ENCODE data around the gene COPZ2.
A peak's percentile ranks its signal among the peaks of the same experiment; 100 is the strongest.
"Not testable (repeated sequence)": the region's sequence is repeated elsewhere in the genome, so short reads cannot be mapped to it uniquely, and the experiment has no call there.

The COPZ2 gene

DNA sequence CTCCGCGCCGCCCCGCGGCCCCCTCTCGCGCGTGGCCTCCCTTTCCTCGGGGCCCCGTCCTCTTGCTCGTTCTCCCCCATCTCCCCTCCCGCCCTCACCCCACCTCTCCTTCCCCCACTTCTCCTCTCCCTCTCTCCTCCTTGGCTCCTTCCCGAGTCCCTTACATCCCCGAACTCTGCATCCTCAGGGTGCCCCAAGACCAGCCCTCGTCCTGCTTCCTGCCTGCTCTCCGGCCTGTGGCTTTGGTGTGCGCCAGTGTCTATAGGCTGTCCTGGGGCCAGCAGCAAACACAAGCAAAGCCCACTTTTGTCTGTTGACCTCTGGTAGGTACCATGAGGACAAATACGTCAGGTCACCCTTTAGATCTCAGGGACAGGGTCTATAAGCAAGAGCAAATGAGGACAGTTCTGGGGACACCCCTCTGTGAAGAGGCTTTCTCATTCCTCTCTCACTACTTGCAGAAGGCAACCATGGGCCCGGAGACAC lies 284 bp upstream of the COPZ2 start:
- no peak overlapping the region for H3K4me3 ChIP-seq (ENCODE audit: low read depth, low read length, poor library complexity, severe bottlenecking)
- no peak overlapping the region; the same call in 1 of the 2 replicates for H3K4me2 ChIP-seq (ENCODE audit: low read length)
- H4K20me1 ChIP-seq (ENCODE audit: insufficient read depth, low read length), result no peaks in the 10 kb centered on the region
- H3K36me3 ChIP-seq (ENCODE audit: insufficient read depth, low read length), result no peaks in the 10 kb centered on the region
- peaks cover 9% of the 10 kb centered on the region for H3K4me1 ChIP-seq (ENCODE audit: insufficient read depth, low read length, severe bottlenecking)
- H3K27me3 ChIP-seq (ENCODE audit: insufficient read depth, low read length), result peaks cover 3% of the 10 kb centered on the region; the same call in 1 of the 2 replicates
- no peak overlapping the region for H3K27ac ChIP-seq (ENCODE audit: low read depth, low read length, poor library complexity, severe bottlenecking)
- no peak overlapping the region for H3K9ac ChIP-seq (ENCODE audit: low read length)
- no peaks in the 10 kb centered on the region for H3K79me2 ChIP-seq (ENCODE audit: insufficient read depth, low read length)
- no peaks in the 10 kb centered on the region for H3K9me2 ChIP-seq (ENCODE audit: low read depth, low read length)
- no peak overlapping the region for H2AFZ ChIP-seq (ENCODE audit: low read length)
- no peaks in the 10 kb centered on the region for H3K9me3 ChIP-seq (ENCODE audit: low read length)
- no peak for TF ChIP-seq EZH2 (IDR thresholded peaks at IDR 0.05; ENCODE audit: borderline replicate concordance, low read length)
- TF ChIP-seq, protein P1, sequence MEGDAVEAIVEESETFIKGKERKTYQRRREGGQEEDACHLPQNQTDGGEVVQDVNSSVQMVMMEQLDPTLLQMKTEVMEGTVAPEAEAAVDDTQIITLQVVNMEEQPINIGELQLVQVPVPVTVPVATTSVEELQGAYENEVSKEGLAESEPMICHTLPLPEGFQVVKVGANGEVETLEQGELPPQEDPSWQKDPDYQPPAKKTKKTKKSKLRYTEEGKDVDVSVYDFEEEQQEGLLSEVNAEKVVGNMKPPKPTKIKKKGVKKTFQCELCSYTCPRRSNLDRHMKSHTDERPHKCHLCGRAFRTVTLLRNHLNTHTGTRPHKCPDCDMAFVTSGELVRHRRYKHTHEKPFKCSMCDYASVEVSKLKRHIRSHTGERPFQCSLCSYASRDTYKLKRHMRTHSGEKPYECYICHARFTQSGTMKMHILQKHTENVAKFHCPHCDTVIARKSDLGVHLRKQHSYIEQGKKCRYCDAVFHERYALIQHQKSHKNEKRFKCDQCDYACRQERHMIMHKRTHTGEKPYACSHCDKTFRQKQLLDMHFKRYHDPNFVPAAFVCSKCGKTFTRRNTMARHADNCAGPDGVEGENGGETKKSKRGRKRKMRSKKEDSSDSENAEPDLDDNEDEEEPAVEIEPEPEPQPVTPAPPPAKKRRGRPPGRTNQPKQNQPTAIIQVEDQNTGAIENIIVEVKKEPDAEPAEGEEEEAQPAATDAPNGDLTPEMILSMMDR (IDR thresholded peaks at IDR 0.05; ENCODE audit: low read length), result no peak
- no peaks in the 10 kb centered on the region for H3F3A ChIP-seq (ENCODE audit: insufficient read depth, low read length)

DNA sequence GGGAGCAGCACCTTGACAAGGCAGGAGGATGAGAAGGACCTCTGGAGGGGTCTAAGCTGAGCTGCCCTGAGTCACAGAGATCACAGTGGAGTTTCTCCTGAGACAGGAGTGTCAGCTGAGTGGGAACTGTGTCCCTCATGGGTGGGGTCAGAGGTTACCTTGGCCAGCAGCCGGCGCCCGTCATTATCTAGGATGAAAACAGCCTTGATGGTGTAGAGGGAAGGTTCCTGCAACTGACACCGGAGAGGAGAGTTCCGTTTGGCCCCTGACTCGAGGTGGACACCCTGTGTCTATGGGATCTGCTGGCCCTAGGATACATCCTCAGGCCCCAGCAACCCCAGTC lies 933 bp downstream of the COPZ2 start:
- H3K27me3 ChIP-seq (ENCODE audit: insufficient read depth, low read length), result peaks cover 10% of the 10 kb centered on the region
- peak overlapping the region; percentile 58 for H3K4me3 ChIP-seq (ENCODE audit: low read depth, low read length, poor library complexity, severe bottlenecking)
- H3K9me2 ChIP-seq (ENCODE audit: low read depth, low read length), result no peaks in the 10 kb centered on the region
- no peaks in the 10 kb centered on the region for H3K36me3 ChIP-seq (ENCODE audit: insufficient read depth, low read length)
- no peak overlapping the region for H3K27ac ChIP-seq (ENCODE audit: low read depth, low read length, poor library complexity, severe bottlenecking)
- peaks cover 9% of the 10 kb centered on the region for H3K4me1 ChIP-seq (ENCODE audit: insufficient read depth, low read length, severe bottlenecking)
- no peak overlapping the region for H2AFZ ChIP-seq (ENCODE audit: low read length)
- no peaks in the 10 kb centered on the region for H3K79me2 ChIP-seq (ENCODE audit: insufficient read depth, low read length)
- no peak for TF ChIP-seq EZH2 (IDR thresholded peaks at IDR 0.05; ENCODE audit: borderline replicate concordance, low read length)
- TF ChIP-seq, protein P1 (IDR thresholded peaks at IDR 0.05; ENCODE audit: low read length), result no peak
- peak overlapping the region; percentile 87 for H3K4me2 ChIP-seq (ENCODE audit: low read length)
- no peaks in the 10 kb centered on the region for H3K9me3 ChIP-seq (ENCODE audit: low read length)
- no peaks in the 10 kb centered on the region for H3F3A ChIP-seq (ENCODE audit: insufficient read depth, low read length)
- H3K9ac ChIP-seq (ENCODE audit: low read length), result no peak overlapping the region
- H4K20me1 ChIP-seq (ENCODE audit: insufficient read depth, low read length), result no peaks in the 10 kb centered on the region

DNA sequence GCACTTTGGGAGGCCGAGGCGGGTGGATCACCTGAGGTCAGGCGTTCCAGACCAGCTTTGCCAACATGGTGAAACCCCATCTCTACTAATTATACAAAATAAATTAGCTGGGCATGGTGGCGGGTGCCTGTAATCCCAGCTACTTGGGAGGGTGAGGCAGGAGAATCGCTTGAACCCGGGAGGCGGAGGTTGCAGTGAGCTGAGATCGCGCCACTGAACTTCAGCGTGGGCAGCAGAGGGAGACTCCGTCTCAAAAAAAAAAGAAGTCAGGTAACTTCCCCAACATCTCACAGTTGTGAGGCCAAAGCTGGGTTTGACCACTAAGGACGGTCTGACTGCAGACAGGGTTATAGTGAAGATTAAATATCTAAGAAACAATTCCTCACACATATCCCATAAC lies 2.9 kb downstream of the COPZ2 start:
- H3K27me3 ChIP-seq (ENCODE audit: insufficient read depth, low read length); H3K4me3 ChIP-seq (ENCODE audit: low read depth, low read length, poor library complexity, severe bottlenecking); H3K79me2 ChIP-seq (ENCODE audit: insufficient read depth, low read length); H3K9me3 ChIP-seq (ENCODE audit: low read length); H2AFZ ChIP-seq (ENCODE audit: low read length); H3F3A ChIP-seq (ENCODE audit: insufficient read depth, low read length); H3K27ac ChIP-seq (ENCODE audit: low read depth, low read length, poor library complexity, severe bottlenecking); H3K9me2 ChIP-seq (ENCODE audit: low read depth, low read length); H4K20me1 ChIP-seq (ENCODE audit: insufficient read depth, low read length); H3K36me3 ChIP-seq (ENCODE audit: insufficient read depth, low read length); H3K9ac ChIP-seq (ENCODE audit: low read length); H3K4me1 ChIP-seq (ENCODE audit: insufficient read depth, low read length, severe bottlenecking); H3K4me2 ChIP-seq (ENCODE audit: low read length): not testable (repeated sequence)

DNA sequence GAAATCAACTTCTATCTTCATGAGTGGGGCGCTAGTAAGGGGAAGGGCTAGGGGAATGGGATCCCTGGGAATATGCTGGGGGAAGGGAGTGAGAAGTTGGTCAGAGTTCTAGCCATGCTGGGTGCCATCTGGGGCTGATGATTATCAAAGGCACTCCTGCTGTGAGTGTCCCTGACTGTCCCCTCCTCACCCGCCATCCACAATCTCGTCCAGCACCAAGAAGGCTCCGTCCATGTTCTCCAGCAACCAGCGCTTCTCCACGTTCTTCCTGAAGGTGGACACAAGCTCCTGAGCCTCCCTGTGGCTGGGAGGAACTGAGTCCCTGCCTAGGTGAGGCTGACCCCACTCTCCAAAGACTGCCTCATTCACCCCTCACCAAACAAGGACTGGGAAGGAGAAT lies 5.6 kb downstream of the COPZ2 start:
- no peak overlapping the region for H3K4me2 ChIP-seq (ENCODE audit: low read length)
- no peak for TF ChIP-seq EZH2 (IDR thresholded peaks at IDR 0.05; ENCODE audit: borderline replicate concordance, low read length)
- TF ChIP-seq, protein P1 (IDR thresholded peaks at IDR 0.05; ENCODE audit: low read length), result no peak
- H3K79me2 ChIP-seq (ENCODE audit: insufficient read depth, low read length), result no peaks in the 10 kb centered on the region
- peaks cover 4% of the 10 kb centered on the region for H3K4me1 ChIP-seq (ENCODE audit: insufficient read depth, low read length, severe bottlenecking)
- no peaks in the 10 kb centered on the region for H3K9me2 ChIP-seq (ENCODE audit: low read depth, low read length)
- no peak overlapping the region for H3K9ac ChIP-seq (ENCODE audit: low read length)
- H3K27ac ChIP-seq (ENCODE audit: low read depth, low read length, poor library complexity, severe bottlenecking), result no peak overlapping the region
- H2AFZ ChIP-seq (ENCODE audit: low read length), result no peak overlapping the region
- H3K9me3 ChIP-seq (ENCODE audit: low read length), result no peaks in the 10 kb centered on the region
- no peaks in the 10 kb centered on the region for H3F3A ChIP-seq (ENCODE audit: insufficient read depth, low read length)
- no peaks in the 10 kb centered on the region for H4K20me1 ChIP-seq (ENCODE audit: insufficient read depth, low read length)
- no peaks in the 10 kb centered on the region for H3K36me3 ChIP-seq (ENCODE audit: insufficient read depth, low read length)
- no peak overlapping the region for H3K4me3 ChIP-seq (ENCODE audit: low read depth, low read length, poor library complexity, severe bottlenecking)
- peaks cover 10% of the 10 kb centered on the region for H3K27me3 ChIP-seq (ENCODE audit: insufficient read depth, low read length)

All from OCI-LY1 (cell line).